IMR-90 (cell line): ENCODE measurements around the gene PRKAR1B. TPM values are rescaled to one million over a fixed set of nuclear protein-coding genes. Genes with fewer than 3 reads are reported as not detected.

Experiments used
- ATAC-seq: fragments of 200-7000 bp; cut with Tn5 transposase; 2 replicates; pipeline ENCODE4 v1.9.1; 2020; ENCODE audit warnings: low read depth, mild to moderate bottlenecking, moderate library complexity
- BruUV-seq: library from RNA; stranded (reverse); fragments of 400-500 nt; replicated peaks from 2 replicates; lab custom pipeline; 2021; lab: Mats Ljungman, UMichigan
- CTCF ChIA-PET: fragments of 300-600 bp; formaldehyde crosslinking; extraction: SDS; loops from one replicate; lab custom pipeline; 2021; ENCODE audit warnings: antibody characterized with exemption; lab: Yijun Ruan, JAX
- POLR2A ChIA-PET: fragments of 300-600 bp; sonication (Branson Sonifier 250); formaldehyde crosslinking; loops from one replicate; lab custom pipeline; 2022; ENCODE audit warnings: antibody characterized with exemption; ENCODE audit not compliant: unreplicated experiment; lab: Charles Lee
- DNase-seq: peaks from one replicate; pipeline ENCODE4 v3.0.0; 2013
- H2AFZ ChIP-seq: replicated peaks from 2 replicates; pipeline ENCODE3; 2013; ENCODE audit warnings: low read length, mild to moderate bottlenecking; ENCODE audit not compliant: poor library complexity
- H2AK5ac ChIP-seq: 2 replicates; pipeline ENCODE4 v1.6.1; 2013; ENCODE audit warnings: low read depth, low read length, inconsistent platforms
- H2AK9ac ChIP-seq: replicated peaks from 2 replicates; pipeline ENCODE3; 2013; ENCODE audit warnings: mild to moderate bottlenecking, low read depth, low read length, moderate library complexity; ENCODE audit not compliant: poor library complexity
- H2BK120ac ChIP-seq: 2 replicates; pipeline ENCODE4 v1.6.1; 2013; ENCODE audit warnings: low read depth, low read length, inconsistent platforms
- H2BK15ac ChIP-seq: 3 replicates; pipeline ENCODE4 v1.6.1; 2013; ENCODE audit warnings: low read depth, low read length, inconsistent platforms
- H2BK20ac ChIP-seq: 2 replicates; pipeline ENCODE4 v1.6.1; 2013; ENCODE audit warnings: low read depth, mild to moderate bottlenecking, inconsistent platforms, low read length, moderate library complexity
- H2BK5ac ChIP-seq: 2 replicates; pipeline ENCODE4 v1.6.1; 2013; ENCODE audit warnings: mild to moderate bottlenecking, low read depth, low read length, inconsistent platforms; ENCODE audit not compliant: poor library complexity, severe bottlenecking
- H3K14ac ChIP-seq: replicated peaks from 2 replicates; pipeline ENCODE4 v1.6.1; 2013; ENCODE audit warnings: low read depth, low read length, inconsistent platforms
- H3K18ac ChIP-seq: 2 replicates; pipeline ENCODE4 v1.6.1; 2013; ENCODE audit warnings: low read depth, low read length, control low read depth
- H3K23ac ChIP-seq: 2 replicates; pipeline ENCODE4 v1.6.1; 2013; ENCODE audit warnings: low read depth, low read length, inconsistent platforms
- H3K27ac ChIP-seq: 2 replicates; pipeline ENCODE4 v1.5.1; 2013; ENCODE audit warnings: mild to moderate bottlenecking, control low read depth, low read length; ENCODE audit not compliant: insufficient read depth
- H3K27me3 ChIP-seq: 2 replicates; pipeline ENCODE4 v1.6.1; 2013; ENCODE audit warnings: low read length; ENCODE audit not compliant: control insufficient read depth, insufficient read depth
- H3K36me3 ChIP-seq: 2 replicates; pipeline ENCODE4 v1.6.1; 2013; ENCODE audit warnings: low read length, mixed read lengths; ENCODE audit not compliant: control insufficient read depth, insufficient read depth
- H3K4ac ChIP-seq: 2 replicates; pipeline ENCODE4 v1.6.1; 2013; ENCODE audit warnings: low read depth, low read length, inconsistent platforms
- H3K4me1 ChIP-seq: 2 replicates; pipeline ENCODE4 v1.6.1; 2013; ENCODE audit warnings: low read length, mixed read lengths; ENCODE audit not compliant: control insufficient read depth, insufficient read depth
- H3K4me2 ChIP-seq: 2 replicates; pipeline ENCODE4 v1.6.1; 2013; ENCODE audit warnings: low read depth, mild to moderate bottlenecking, control low read depth, low read length, moderate library complexity
- H3K4me3 ChIP-seq: 2 replicates; pipeline ENCODE4 v1.5.1; 2013; ENCODE audit warnings: low read depth, mild to moderate bottlenecking, control low read depth, low read length, moderate library complexity; ENCODE audit not compliant: insufficient read depth
- H3K56ac ChIP-seq: 2 replicates; pipeline ENCODE4 v1.6.1; 2013; ENCODE audit warnings: low read length, inconsistent platforms; ENCODE audit not compliant: insufficient read depth; ENCODE audit errors: extremely low read depth
- H3K79me1 ChIP-seq, 2 experiments: 2 replicates each; pipeline ENCODE4 v1.6.1; 2013; ENCODE audit warnings: low read length in 2 of 2, inconsistent platforms in 1 of 2, low read depth in 1 of 2
- H3K9ac ChIP-seq: 2 replicates; pipeline ENCODE4 v1.6.1; 2013; ENCODE audit warnings: low read depth, low read length, control low read depth
- H3K9me1 ChIP-seq: 2 replicates; pipeline ENCODE4 v1.6.1; 2013; ENCODE audit warnings: low read length, inconsistent platforms; ENCODE audit not compliant: insufficient read depth
- H3K9me3 ChIP-seq: 2 replicates; pipeline ENCODE4 v1.6.1; 2013; ENCODE audit warnings: low read length; ENCODE audit not compliant: control insufficient read depth, insufficient read depth
- H4K20me1 ChIP-seq: 2 replicates; pipeline ENCODE4 v1.6.1; 2013; ENCODE audit warnings: low read length, inconsistent platforms; ENCODE audit not compliant: insufficient read depth
- H4K5ac ChIP-seq: 2 replicates; pipeline ENCODE4 v1.6.1; 2013; ENCODE audit warnings: mild to moderate bottlenecking, low read depth, low read length, control low read depth
- H4K8ac ChIP-seq, 2 experiments: 2 replicates each; pipeline ENCODE4 v1.6.1; 2013; ENCODE audit warnings: low read depth in 2 of 2, low read length in 2 of 2, control low read depth in 1 of 2, inconsistent platforms in 1 of 2
- H4K91ac ChIP-seq: 2 replicates; pipeline ENCODE4 v1.6.1; 2013; ENCODE audit warnings: low read depth, low read length, inconsistent platforms; ENCODE audit not compliant: insufficient read depth
- CHD1 ChIP-seq: IDR thresholded peaks from 2 replicates; pipeline ENCODE4 v1.6.1; 2012; ENCODE audit warnings: low read depth, low read length, improper control_type of control experiment
- FOS ChIP-seq: fragments of 150-350 bp; IDR thresholded peaks from 2 replicates; pipeline ENCODE4 v1.6.1; 2016; ENCODE audit warnings: low read depth, low read length
- MAFK ChIP-seq: IDR thresholded peaks from 2 replicates; pipeline ENCODE4 v1.6.1; 2012; ENCODE audit warnings: low read depth, low read length, improper control_type of control experiment
- POLR2A ChIP-seq: IDR thresholded peaks from 2 replicates; pipeline ENCODE4 v1.6.1; 2012; ENCODE audit warnings: mild to moderate bottlenecking, low read depth, low read length
- RCOR1 ChIP-seq: IDR thresholded peaks from 2 replicates; pipeline ENCODE4 v1.6.1; 2012; ENCODE audit warnings: mild to moderate bottlenecking, low read length, improper control_type of control experiment; ENCODE audit not compliant: insufficient replicate concordance
- SMC3 ChIP-seq: fragments of 150-350 bp; IDR thresholded peaks from 2 replicates; pipeline ENCODE4 v1.6.1; 2016; ENCODE audit warnings: low read depth, mild to moderate bottlenecking, antibody characterized with exemption, low read length, moderate library complexity
- WGBS, 2 experiments: methylation state at CpG; one replicate each; pipeline versions ENCODE4 v1.1.5 to v1.1.7; 2013; ENCODE audit warnings: missing lambda C conversion rate in 2 of 2; ENCODE audit not compliant: insufficient read length in 1 of 2; ENCODE audit errors: extremely low coverage in 2 of 2; 5-methylcytosine and 5-hydroxymethylcytosine counted together
- dilution Hi-C: fragments of 300-500 bp; cut with HindIII; formaldehyde crosslinking; loops from one replicate; pipeline ENCODE4 v1.14.3; 2018; ENCODE audit warnings: low sequenced_read_pairs; ENCODE audit not compliant: unreplicated experiment
- in situ Hi-C: fragments of 300-500 bp; cut with MboI; formaldehyde crosslinking; loops from 3 replicates; pipeline ENCODE4 v1.14.3; 2019; ENCODE audit warnings: low sequenced_read_pairs, inconsistent platforms, mixed read lengths
- intact Hi-C: fragments of 100-400 bp; cut with micrococcal nuclease; formaldehyde crosslinking; loops from 2 replicates; pipeline ENCODE4 v1.10.0; 2022
- polyA plus RNA-seq, 3 experiments: library from polyadenylated mRNA; depleted of rRNA; stranded (reverse); fragments of >200 nt; gene quantifications; 2 replicates each; pipeline ENCODE4 v1.2.3, GENCODE V29; 2012; ENCODE audit warnings: low replicate concordance in 1 of 3
- total RNA-seq: library from RNA; depleted of rRNA; stranded (reverse); fragments of >200 nt; gene quantifications from 2 replicates; pipeline ENCODE4 v1.2.3, GENCODE V29; 2012

Gene PRKAR1B
- total and polyA plus RNA-seq, 2 of the 4 experiments (the other 2 are of a cell fraction): 15.2 to 20.2 TPM

DNA sequence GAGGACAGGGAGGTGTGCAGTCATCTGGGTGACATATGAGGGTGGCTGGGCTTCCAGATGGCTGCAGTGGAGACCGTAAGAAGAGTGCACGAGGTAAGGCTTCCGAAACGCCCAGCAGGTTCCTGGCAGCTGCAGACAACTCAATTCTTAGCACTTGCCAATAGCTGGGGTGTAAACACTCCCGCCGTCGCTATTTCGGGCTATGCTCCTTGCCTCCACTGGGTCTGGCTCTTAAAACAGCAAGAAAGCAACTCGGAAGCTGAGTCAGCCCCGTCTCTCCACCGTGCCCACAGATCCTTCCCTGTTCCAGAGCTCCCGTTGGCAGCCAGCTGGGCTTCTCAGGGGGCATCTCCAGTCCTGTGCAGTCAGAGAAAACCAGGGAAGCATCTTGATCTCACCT, 201.3 kb downstream of the PRKAR1B start:
- intact Hi-C loops (no loop called here), dilution Hi-C loops (no loop called here), in situ Hi-C loops (no loop called here)
- CTCF ChIA-PET: no interaction called here
- no TSS peak for BruUV-seq
- no peak for DNase-seq
- Histone ChIP-seq H2BK15ac (no peak overlapping the region), H4K8ac (no peak overlapping the region), H2AFZ (peak overlapping the region; percentile 43), H3K9me3 (0 out of 2 replicates have a peak, but pooled peaks cover 3% of the 10 kb centered on the region), H3K79me1 (no peaks in the 10 kb centered on the region), H3K4me1 (0 out of 2 replicates have a peak, but pooled peaks cover 3% of the 10 kb centered on the region), H3K4ac (no peak overlapping the region), H3K27me3 (peaks cover 42% of the 10 kb centered on the region), H3K4me2 (no peak overlapping the region), H3K36me3 (no peaks in the 10 kb centered on the region), H3K9me1 (no peaks in the 10 kb centered on the region), H3K18ac (no peak overlapping the region), H2AK9ac (no peak overlapping the region), H4K20me1 (no peaks in the 10 kb centered on the region; the same call in 1 of the 2 replicates), H3K14ac (no peak overlapping the region; the same call in 1 of the 2 replicates), H4K91ac (no peak overlapping the region), H2BK5ac (no peak overlapping the region), H2BK20ac (no peak overlapping the region), H3K23ac (no peak overlapping the region), H2BK120ac (no peak overlapping the region), H3K4me3 (no peak overlapping the region), H3K27ac (no peak overlapping the region), H3K9ac (no peak overlapping the region), H2AK5ac (no peak overlapping the region), H4K5ac (no peak overlapping the region), H3K56ac (no peak overlapping the region)
- POLR2A ChIA-PET: no interaction called here
- TF ChIP-seq SMC3: no peak
- TF ChIP-seq POLR2A: no peak
- TF ChIP-seq RCOR1: no peak
- TF ChIP-seq CHD1: no peak
- TF ChIP-seq FOS: no peak
- no peak for TF ChIP-seq MAFK
- WGBS, 2 experiments: 68% methylated on average over 4 of the region's 12 CpGs; no CpG with 5 or more reads in 1 of the 2 experiments
- no peak for ATAC-seq
